NCI-H510A (cell line): ENCODE results near the gene YY1.
"Not testable (repeated sequence)": the region's sequence is repeated elsewhere in the genome, so short reads cannot be mapped to it uniquely, and the experiment has no call there.

Experiments used
- DNase-seq: peaks from one replicate; lab custom pipeline; 2025; lab: John Stamatoyannopoulos, UW

The YY1 gene

GRCh38 chr14:100243020-100243419 is 4.1 kb downstream of the YY1 start:
- no peak for DNase-seq

GRCh38 chr14:100246809-100247428 is 8.0 kb downstream of the YY1 start:
- peak; percentile 16 for DNase-seq

- DNase-seq, result no peak
These were observed 12.0 kb downstream of the YY1 start for GRCh38 chr14:100250732-100251465.

- no peak for DNase-seq
These were observed 13.7 kb downstream of the YY1 start for GRCh38 chr14:100252684-100253083.

GRCh38 chr14:100256339-100256895 is 17.5 kb downstream of the YY1 start:
- DNase-seq, result no peak

GRCh38 chr14:100261621-100262020 is 22.7 kb downstream of the YY1 start:
- DNase-seq, result no peak

GRCh38 chr14:100262545-100262944 is 23.6 kb downstream of the YY1 start:
- no peak for DNase-seq

GRCh38 chr14:100263141-100263540 is 24.2 kb downstream of the YY1 start:
- DNase-seq, result no peak

GRCh38 chr14:100267990-100268389 is 29.0 kb downstream of the YY1 start:
- no peak for DNase-seq

GRCh38 chr14:100268591-100269207 is 29.8 kb downstream of the YY1 start:
- DNase-seq, result no peak

- no peak for DNase-seq
These were observed 32.4 kb downstream of the YY1 start for GRCh38 chr14:100271247-100271939.

GRCh38 chr14:100274250-100274649 is 35.3 kb downstream of the YY1 start:
- no peak for DNase-seq

GRCh38 chr14:100275214-100275613 is 36.3 kb downstream of the YY1 start:
- DNase-seq, result no peak

- DNase-seq, result peak; percentile 55
These were observed 39.8 kb downstream of the YY1 start for GRCh38 chr14:100278702-100279101.

- no peak for DNase-seq
These were observed 40.2 kb downstream of the YY1 start for GRCh38 chr14:100279133-100279532.

- no peak for DNase-seq
These were observed 40.6 kb downstream of the YY1 start for GRCh38 chr14:100279563-100279962.

- no peak for DNase-seq
These were observed 42.5 kb downstream of the YY1 start for GRCh38 chr14:100281286-100282082.

GRCh38 chr14:100282083-100282350 is 43.1 kb downstream of the YY1 start:
- no peak for DNase-seq

- DNase-seq, result no peak
These were observed 43.9 kb downstream of the YY1 start for GRCh38 chr14:100282766-100283419.

- DNase-seq, result not testable (repeated sequence)
These were observed 44.5 kb downstream of the YY1 start for GRCh38 chr14:100283436-100283835.
